AG04450 (cell line): ENCODE data around the gene TNFRSF25. TPM values are rescaled to one million over a fixed set of nuclear protein-coding genes. Genes with fewer than 3 reads are reported as not detected.
A peak's percentile ranks its signal among the peaks of the same experiment; 100 is the strongest.

Experiments used
- CTCF ChIA-PET: fragments of 300-600, 350-600 bp; formaldehyde crosslinking; extraction: SDS; loops from one replicate; lab custom pipeline; 2022; ENCODE audit warnings: antibody characterized with exemption, inconsistent platforms; lab: Charles Lee
- POLR2A ChIA-PET: fragments of 350-600 bp; formaldehyde crosslinking; extraction: SDS; loops from one replicate; lab custom pipeline; 2021; ENCODE audit warnings: antibody characterized with exemption, inconsistent platforms; lab: Yijun Ruan, JAX
- DNase-seq: peaks from one replicate; pipeline ENCODE4 v3.0.0-alpha.2; 2011; ENCODE audit warnings: low read depth, low spot score
- H3K27ac ChIP-seq: one replicate; pipeline ENCODE4 v1.5.1; 2012; ENCODE audit warnings: low read depth, low read length, control low read depth
- H3K27me3 ChIP-seq: one replicate; pipeline ENCODE4 v1.6.0; 2012; ENCODE audit warnings: low read length; ENCODE audit not compliant: control insufficient read depth, insufficient read depth
- H3K4me3 ChIP-seq: 2 replicates; pipeline ENCODE4 v1.5.1; 2011; ENCODE audit warnings: mild to moderate bottlenecking, low read depth, low read length, control low read depth
- H3K9me3 ChIP-seq: 2 replicates; pipeline ENCODE4 v1.5.1; 2012; ENCODE audit warnings: low read length; ENCODE audit not compliant: control insufficient read depth, insufficient read depth
- polyA plus RNA-seq: library from polyadenylated mRNA; depleted of rRNA; stranded (reverse); fragments of >200 nt; gene quantifications from 2 replicates; pipeline ENCODE4 v1.2.3, GENCODE V29; 2011
- TF ChIP-seq, protein P1 (sequence below): IDR thresholded peaks from 2 replicates; pipeline ENCODE4 v1.5.1; 2011; ENCODE audit warnings: low read depth, low read length, control low read depth, inconsistent platforms

TNFRSF25 gene
- polyA plus RNA-seq, 1 experiment: 2.7 TPM

DNA sequence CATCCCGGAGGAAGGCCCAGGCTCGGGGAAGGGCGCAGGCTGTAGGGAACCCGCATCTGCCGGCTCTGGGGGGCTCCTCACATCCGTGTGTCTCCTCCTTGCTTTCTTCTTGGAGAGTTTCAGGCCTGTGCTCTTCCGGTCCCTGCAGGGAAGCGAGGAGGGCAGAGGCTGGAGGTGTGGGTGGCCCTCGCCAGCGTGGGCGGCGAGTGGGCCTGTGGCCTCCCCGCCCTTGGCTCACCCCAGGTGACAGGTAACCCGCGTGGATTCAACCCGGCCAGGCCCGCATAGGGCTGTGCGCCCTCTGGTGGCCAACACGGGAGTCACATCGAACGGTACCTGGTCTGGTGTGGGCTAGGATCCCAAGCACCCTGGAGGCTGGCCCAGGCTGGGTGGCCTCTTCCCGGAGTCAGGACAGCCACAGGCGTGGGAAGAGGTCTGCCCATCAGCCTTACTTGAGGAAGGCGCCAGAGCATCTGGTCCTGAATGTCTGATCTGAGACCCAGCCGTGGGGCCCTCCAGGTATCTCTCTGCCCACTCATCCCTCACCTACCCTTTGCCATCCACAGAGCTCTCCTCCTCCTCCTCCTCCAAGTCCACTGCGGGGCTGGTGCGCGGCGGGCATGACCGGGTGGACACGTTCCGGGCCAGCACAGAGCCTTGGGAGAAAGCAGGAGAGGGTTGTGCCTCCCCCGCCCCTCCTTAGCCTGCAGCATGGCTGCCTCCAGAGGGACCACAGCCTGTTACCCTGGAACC, 9.6 kb upstream of the TNFRSF25 start:
- CTCF ChIA-PET: interaction anchor here (0.7 to 2.3 kb wide), 6 partner anchors 8 to 271 kb away, joined by 3 to 8 read pairs (median 3); partner anchors contain the start of gene PLEKHG5
- Histone ChIP-seq H3K27me3 (no peaks in the 10 kb centered on the region), H3K4me3 (no peak overlapping the region), H3K27ac (no peak overlapping the region), H3K9me3 (no peaks in the 10 kb centered on the region; the same call in 1 of the 2 replicates)
- POLR2A ChIA-PET: no interaction called here
- TF ChIP-seq, protein P1, sequence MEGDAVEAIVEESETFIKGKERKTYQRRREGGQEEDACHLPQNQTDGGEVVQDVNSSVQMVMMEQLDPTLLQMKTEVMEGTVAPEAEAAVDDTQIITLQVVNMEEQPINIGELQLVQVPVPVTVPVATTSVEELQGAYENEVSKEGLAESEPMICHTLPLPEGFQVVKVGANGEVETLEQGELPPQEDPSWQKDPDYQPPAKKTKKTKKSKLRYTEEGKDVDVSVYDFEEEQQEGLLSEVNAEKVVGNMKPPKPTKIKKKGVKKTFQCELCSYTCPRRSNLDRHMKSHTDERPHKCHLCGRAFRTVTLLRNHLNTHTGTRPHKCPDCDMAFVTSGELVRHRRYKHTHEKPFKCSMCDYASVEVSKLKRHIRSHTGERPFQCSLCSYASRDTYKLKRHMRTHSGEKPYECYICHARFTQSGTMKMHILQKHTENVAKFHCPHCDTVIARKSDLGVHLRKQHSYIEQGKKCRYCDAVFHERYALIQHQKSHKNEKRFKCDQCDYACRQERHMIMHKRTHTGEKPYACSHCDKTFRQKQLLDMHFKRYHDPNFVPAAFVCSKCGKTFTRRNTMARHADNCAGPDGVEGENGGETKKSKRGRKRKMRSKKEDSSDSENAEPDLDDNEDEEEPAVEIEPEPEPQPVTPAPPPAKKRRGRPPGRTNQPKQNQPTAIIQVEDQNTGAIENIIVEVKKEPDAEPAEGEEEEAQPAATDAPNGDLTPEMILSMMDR: peak; percentile 85
- no peak for DNase-seq

DNA sequence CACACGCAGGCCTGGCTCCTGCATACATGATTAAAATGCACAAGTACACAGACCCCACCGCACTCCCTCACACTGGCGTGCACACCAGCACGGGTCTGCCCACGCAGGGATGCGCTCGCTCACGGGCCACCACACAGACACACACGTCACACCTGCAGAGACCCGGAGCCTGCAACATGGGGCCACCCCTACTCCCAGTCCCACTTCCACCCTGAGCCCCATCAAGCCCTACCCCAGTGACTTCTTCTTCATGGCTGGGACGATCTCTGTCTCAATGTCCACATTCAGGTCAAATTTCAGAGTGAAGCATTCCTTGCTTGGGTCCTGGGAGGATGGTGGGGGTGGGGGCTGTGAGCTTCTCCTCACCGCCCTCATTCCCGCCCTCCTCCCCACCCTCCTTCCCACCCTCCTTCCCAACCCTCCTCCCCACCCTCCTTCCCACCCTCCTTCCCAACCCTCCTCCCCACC, 8.9 kb upstream of the TNFRSF25 start:
- Histone ChIP-seq H3K9me3 (no peaks in the 10 kb centered on the region; the same call in 1 of the 2 replicates), H3K27me3 (no peaks in the 10 kb centered on the region), H3K27ac (no peak overlapping the region), H3K4me3 (no peak overlapping the region)
- POLR2A ChIA-PET: no interaction called here
- CTCF ChIA-PET: interaction anchor here (0.6 to 1.3 kb wide), 4 partner anchors 12 to 270 kb away, joined by 3 to 4 read pairs (median 3); no protein-coding TSS in a partner anchor
- TF ChIP-seq, protein P1: no peak
- no peak for DNase-seq

DNA sequence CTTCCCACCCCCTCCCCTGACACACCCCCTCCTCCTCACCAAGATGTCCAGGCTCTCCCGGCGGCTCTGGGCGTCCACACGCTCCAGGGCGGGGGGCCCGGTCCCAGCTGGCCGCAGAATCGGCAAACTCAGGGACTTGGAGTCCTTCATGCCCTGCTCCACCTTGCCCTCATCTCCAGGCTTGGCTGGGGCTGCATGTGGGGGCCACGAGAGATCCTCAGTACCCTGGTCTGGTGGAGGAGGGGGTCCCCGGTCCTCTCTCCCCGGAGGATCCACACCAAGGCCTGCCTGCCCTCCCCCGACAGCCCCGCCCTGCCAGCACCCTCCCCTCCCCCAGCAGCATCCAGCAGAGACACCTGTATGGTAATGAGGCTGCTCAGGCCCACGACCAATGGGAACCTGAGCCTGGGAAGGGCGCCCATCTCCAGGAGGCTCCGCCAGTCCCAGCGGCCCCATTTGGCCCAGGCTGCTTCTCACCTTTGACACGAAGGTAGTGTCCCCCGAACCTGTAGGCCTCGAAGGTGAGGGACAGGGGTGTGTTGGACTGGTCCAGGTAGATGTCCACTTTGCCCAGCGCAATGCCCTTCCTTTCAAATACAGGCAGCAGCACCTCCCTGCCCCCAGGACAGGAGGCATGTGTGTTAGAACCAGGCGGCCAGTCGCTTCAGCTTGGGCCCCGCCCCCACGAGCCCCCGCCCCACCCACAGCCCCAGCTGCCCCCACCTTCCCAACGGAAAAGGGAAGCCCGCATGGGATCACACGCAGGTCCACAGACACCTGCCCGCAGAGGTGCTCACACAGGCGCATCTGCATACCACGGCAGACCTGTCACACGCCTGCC, 8.2 kb upstream of the TNFRSF25 start:
- H3K4me3 ChIP-seq: no peak overlapping the region
- no peak for DNase-seq
- TF ChIP-seq, protein P1: no peak
- CTCF ChIA-PET: interaction anchor here (0.6 to 1.3 kb wide), 4 partner anchors 12 to 270 kb away, joined by 3 to 4 read pairs (median 3); no protein-coding TSS in a partner anchor
- POLR2A ChIA-PET: no interaction called here
- H3K27ac ChIP-seq: no peak overlapping the region
- no peaks in the 10 kb centered on the region for H3K27me3 ChIP-seq
- no peaks in the 10 kb centered on the region; the same call in 1 of the 2 replicates for H3K9me3 ChIP-seq

DNA sequence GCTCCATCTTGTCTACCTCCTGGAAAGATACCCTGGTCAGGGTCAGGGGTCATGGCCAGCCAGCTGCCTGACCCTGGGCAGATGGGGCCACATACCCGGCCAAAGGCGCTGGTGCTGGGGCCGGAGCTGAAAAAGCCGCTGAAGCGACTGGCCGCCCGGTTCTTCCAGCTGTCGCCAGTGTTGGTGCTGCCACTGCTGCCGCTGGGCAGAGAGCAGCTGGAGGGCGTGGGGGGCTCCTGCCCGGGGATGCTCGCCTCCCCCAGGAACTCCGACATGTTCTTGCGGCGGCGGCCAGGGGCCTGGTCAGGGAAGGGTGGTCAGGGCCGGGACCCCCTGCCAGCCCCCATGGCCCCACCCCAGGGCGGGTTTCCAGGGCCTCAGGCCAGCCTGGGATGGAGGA, 7.2 kb upstream of the TNFRSF25 start:
- Histone ChIP-seq H3K27me3 (no peaks in the 10 kb centered on the region), H3K9me3 (no peaks in the 10 kb centered on the region; the same call in 1 of the 2 replicates), H3K4me3 (no peak overlapping the region), H3K27ac (no peak overlapping the region)
- ChIA-PET POLR2A (no interaction called here), CTCF (interaction anchor here (0.8 to 1.5 kb wide), 3 partner anchors 8 to 174 kb away, joined by 3 to 7 read pairs (median 3); no protein-coding TSS in a partner anchor)
- no peak for DNase-seq
- TF ChIP-seq, protein P1: no peak
